ENCODE data around the gene CYBRD1.

DNA sequence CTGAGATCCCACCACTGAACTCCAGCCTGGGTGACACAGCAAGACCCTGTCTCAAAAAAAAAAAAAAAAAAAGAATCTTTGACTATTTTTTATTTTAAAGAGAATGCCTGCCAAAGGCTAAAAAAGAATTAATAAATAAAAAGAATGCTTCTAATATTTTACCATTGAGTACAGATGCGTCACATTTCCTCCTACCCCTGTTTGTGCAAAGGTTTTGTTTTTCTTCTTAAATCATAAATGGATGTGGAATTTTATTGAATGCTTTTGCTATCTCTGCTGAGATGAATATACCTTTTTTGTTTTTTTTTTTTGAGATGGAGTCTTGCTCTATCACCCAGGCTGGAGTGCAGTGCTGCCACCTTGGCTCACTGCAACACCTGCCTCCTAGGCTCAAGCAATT lies 22.8 kb downstream of the CYBRD1 start:
- no peak for TF ChIP-seq POLR2A (IDR thresholded peaks at IDR 0.05)
- no peak for TF ChIP-seq CTCF (IDR thresholded peaks at IDR 0.05)
